ENCODE data around the gene PKNOX2. TPM values are rescaled to one million over a fixed set of nuclear protein-coding genes. Genes with fewer than 3 reads are reported as not detected.

The PKNOX2 gene
- total and polyA plus RNA-seq, 4 donors: 0.14 to 0.29 (median 0.24) TPM

DNA sequence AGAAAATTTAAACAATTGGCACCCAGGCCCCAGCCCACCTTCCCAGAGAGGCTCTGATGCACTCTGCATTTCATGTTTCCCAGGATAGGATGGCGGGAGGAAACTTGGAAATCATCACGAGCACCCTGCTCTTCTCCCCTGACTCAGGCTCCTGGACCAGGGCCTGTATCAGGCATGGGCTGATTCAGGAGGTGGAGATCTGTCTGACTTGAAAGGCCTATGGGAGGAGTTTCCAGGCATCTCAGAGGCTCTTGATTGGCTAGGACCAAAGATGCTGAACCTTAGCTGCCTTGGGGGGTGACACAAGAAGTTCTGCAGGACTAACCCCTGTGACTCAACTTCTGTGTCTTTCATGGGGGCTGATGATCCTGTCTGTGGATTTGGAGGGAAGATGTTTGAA is 106.2 kb downstream of the PKNOX2 start:
- DNase-seq (ENCODE audit: low spot score): no peak
- 83% methylated on average over 2 of the region's 2 CpGs for whole genome bisulfite sequencing
- H3K9me3 ChIP-seq (ENCODE audit: control insufficient read depth in 4 of 4, low read length in 3 of 4): no peaks in the 10 kb centered on the region

DNA sequence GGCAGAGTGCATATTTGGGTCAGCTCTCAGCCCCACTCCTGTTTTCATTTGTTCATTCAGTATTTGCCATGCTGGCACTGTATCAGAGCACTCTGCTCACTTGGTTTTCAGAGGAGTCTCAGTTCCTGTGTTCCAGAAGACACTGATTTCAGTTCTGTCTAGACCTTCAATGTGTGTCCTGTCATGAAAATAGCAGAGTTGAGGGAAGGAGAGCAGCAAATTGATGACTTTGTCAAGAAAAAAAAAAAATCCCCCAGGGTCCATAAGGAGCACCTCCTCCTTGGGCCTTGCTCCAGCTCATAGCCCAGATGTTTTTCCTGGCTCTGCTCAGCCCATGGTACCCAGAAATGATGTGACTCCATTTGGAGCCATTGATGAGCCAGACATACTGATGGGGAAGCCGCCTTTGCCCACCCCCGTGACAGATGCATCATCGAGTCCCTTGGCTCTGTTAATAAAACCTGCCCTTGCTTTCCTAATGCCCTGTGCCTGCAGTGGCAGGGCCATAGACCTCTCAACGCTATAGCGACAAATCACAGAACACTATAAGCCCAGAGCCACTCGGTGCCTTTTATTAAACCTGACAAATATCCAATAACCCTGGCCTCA is 107.0 kb downstream of the PKNOX2 start:
- Histone ChIP-seq H3K4me3 (ENCODE audit: low read depth in 1 of 3, low read length in 3 of 3) (no peak overlapping the region), H3K27ac (ENCODE audit: low read depth in 1 of 2, low read length in 2 of 2) (no peak overlapping the region), H3K36me3 (ENCODE audit: control insufficient read depth in 4 of 4, insufficient read depth in 3 of 4, low read depth in 1 of 4, low read length in 3 of 4) (no peaks in the 10 kb centered on the region), H3K27me3 (ENCODE audit: control insufficient read depth in 4 of 4, insufficient read depth in 4 of 4, low read length in 3 of 4) (no peaks in the 10 kb centered on the region), H3K9ac (ENCODE audit: low read depth in 1 of 2, low read length in 2 of 2) (no peak overlapping the region), H3K4me1 (ENCODE audit: control insufficient read depth in 4 of 4, insufficient read depth in 4 of 4, low read length in 3 of 4) (no peaks in the 10 kb centered on the region), H3K9me3 (ENCODE audit: control insufficient read depth in 4 of 4, low read length in 3 of 4) (no peaks in the 10 kb centered on the region)
- DNase-seq (ENCODE audit: low spot score): no peak
- WGBS: 94% methylated on average over 6 of the region's 6 CpGs
- TF ChIP-seq SP1 (IDR thresholded peaks at IDR 0.05) (no peak), GABPA (IDR thresholded peaks at IDR 0.05 in 1 of 2, conservative IDR thresholded peaks at IDR 0.05 in 1 of 2) (no peak), YY1 (IDR thresholded peaks at IDR 0.05) (no peak), RXRA (IDR thresholded peaks at IDR 0.05) (no peak), HNF4A (conservative IDR thresholded peaks at IDR 0.05) (no peak), JUND (IDR thresholded peaks at IDR 0.05) (no peak)
- TF ChIP-seq, protein P1, sequence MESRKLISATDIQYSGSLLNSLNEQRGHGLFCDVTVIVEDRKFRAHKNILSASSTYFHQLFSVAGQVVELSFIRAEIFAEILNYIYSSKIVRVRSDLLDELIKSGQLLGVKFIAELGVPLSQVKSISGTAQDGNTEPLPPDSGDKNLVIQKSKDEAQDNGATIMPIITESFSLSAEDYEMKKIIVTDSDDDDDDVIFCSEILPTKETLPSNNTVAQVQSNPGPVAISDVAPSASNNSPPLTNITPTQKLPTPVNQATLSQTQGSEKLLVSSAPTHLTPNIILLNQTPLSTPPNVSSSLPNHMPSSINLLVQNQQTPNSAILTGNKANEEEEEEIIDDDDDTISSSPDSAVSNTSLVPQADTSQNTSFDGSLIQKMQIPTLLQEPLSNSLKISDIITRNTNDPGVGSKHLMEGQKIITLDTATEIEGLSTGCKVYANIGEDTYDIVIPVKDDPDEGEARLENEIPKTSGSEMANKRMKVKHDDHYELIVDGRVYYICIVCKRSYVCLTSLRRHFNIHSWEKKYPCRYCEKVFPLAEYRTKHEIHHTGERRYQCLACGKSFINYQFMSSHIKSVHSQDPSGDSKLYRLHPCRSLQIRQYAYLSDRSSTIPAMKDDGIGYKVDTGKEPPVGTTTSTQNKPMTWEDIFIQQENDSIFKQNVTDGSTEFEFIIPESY (IDR thresholded peaks at IDR 0.05): no peak
- TF ChIP-seq, protein P2, sequence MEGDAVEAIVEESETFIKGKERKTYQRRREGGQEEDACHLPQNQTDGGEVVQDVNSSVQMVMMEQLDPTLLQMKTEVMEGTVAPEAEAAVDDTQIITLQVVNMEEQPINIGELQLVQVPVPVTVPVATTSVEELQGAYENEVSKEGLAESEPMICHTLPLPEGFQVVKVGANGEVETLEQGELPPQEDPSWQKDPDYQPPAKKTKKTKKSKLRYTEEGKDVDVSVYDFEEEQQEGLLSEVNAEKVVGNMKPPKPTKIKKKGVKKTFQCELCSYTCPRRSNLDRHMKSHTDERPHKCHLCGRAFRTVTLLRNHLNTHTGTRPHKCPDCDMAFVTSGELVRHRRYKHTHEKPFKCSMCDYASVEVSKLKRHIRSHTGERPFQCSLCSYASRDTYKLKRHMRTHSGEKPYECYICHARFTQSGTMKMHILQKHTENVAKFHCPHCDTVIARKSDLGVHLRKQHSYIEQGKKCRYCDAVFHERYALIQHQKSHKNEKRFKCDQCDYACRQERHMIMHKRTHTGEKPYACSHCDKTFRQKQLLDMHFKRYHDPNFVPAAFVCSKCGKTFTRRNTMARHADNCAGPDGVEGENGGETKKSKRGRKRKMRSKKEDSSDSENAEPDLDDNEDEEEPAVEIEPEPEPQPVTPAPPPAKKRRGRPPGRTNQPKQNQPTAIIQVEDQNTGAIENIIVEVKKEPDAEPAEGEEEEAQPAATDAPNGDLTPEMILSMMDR (IDR thresholded peaks at IDR 0.05; ENCODE audit: low read depth, low read length, missing input control): no peak
- TF ChIP-seq, protein P3, sequence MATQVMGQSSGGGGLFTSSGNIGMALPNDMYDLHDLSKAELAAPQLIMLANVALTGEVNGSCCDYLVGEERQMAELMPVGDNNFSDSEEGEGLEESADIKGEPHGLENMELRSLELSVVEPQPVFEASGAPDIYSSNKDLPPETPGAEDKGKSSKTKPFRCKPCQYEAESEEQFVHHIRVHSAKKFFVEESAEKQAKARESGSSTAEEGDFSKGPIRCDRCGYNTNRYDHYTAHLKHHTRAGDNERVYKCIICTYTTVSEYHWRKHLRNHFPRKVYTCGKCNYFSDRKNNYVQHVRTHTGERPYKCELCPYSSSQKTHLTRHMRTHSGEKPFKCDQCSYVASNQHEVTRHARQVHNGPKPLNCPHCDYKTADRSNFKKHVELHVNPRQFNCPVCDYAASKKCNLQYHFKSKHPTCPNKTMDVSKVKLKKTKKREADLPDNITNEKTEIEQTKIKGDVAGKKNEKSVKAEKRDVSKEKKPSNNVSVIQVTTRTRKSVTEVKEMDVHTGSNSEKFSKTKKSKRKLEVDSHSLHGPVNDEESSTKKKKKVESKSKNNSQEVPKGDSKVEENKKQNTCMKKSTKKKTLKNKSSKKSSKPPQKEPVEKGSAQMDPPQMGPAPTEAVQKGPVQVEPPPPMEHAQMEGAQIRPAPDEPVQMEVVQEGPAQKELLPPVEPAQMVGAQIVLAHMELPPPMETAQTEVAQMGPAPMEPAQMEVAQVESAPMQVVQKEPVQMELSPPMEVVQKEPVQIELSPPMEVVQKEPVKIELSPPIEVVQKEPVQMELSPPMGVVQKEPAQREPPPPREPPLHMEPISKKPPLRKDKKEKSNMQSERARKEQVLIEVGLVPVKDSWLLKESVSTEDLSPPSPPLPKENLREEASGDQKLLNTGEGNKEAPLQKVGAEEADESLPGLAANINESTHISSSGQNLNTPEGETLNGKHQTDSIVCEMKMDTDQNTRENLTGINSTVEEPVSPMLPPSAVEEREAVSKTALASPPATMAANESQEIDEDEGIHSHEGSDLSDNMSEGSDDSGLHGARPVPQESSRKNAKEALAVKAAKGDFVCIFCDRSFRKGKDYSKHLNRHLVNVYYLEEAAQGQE (IDR thresholded peaks at IDR 0.05): no peak

More for the DNA sequence above, 106.2 kb downstream of the PKNOX2 start:
- H3K4me1 ChIP-seq (ENCODE audit: control insufficient read depth in 4 of 4, insufficient read depth in 4 of 4, low read length in 3 of 4): no peaks in the 10 kb centered on the region
- H3K4me3 ChIP-seq (ENCODE audit: low read depth in 1 of 3, low read length in 3 of 3): no peak overlapping the region
- no peak overlapping the region for H3K9ac ChIP-seq (ENCODE audit: low read depth in 1 of 2, low read length in 2 of 2)
- H3K36me3 ChIP-seq (ENCODE audit: control insufficient read depth in 4 of 4, insufficient read depth in 3 of 4, low read depth in 1 of 4, low read length in 3 of 4): no peaks in the 10 kb centered on the region
- H3K27me3 ChIP-seq (ENCODE audit: control insufficient read depth in 4 of 4, insufficient read depth in 4 of 4, low read length in 3 of 4): no peaks in the 10 kb centered on the region
- H3K27ac ChIP-seq (ENCODE audit: low read depth in 1 of 2, low read length in 2 of 2): no peak overlapping the region
- TF ChIP-seq RAD21 (IDR thresholded peaks at IDR 0.05): no peak
- no peak for TF ChIP-seq NR2F2 (IDR thresholded peaks at IDR 0.05)
- TF ChIP-seq SP1 (IDR thresholded peaks at IDR 0.05): no peak
- TF ChIP-seq HNF4G (IDR thresholded peaks at IDR 0.05): no peak
- TF ChIP-seq HNF4A (conservative IDR thresholded peaks at IDR 0.05): no peak
- no peak for TF ChIP-seq FOXA2 (IDR thresholded peaks at IDR 0.05)
- no peak for TF ChIP-seq GABPA (IDR thresholded peaks at IDR 0.05 in 1 of 2, conservative IDR thresholded peaks at IDR 0.05 in 1 of 2)
- TF ChIP-seq TAF1 (conservative IDR thresholded peaks at IDR 0.05): no peak
- TF ChIP-seq, protein P3 (IDR thresholded peaks at IDR 0.05): no peak
- TF ChIP-seq, protein P4, sequence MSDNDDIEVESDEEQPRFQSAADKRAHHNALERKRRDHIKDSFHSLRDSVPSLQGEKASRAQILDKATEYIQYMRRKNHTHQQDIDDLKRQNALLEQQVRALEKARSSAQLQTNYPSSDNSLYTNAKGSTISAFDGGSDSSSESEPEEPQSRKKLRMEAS (IDR thresholded peaks at IDR 0.05): no peak
- TF ChIP-seq JUND (IDR thresholded peaks at IDR 0.05): no peak
- no peak for TF ChIP-seq YY1 (IDR thresholded peaks at IDR 0.05)
- TF ChIP-seq, protein P2 (IDR thresholded peaks at IDR 0.05; ENCODE audit: low read depth, low read length, missing input control): no peak
- no peak for TF ChIP-seq FOXA1 (IDR thresholded peaks at IDR 0.05)
- no peak for TF ChIP-seq RXRA (IDR thresholded peaks at IDR 0.05)
